Tibial nerve (tissue), 4 donors: ENCODE results near the gene ARL5A. TPM values are rescaled to one million over a fixed set of nuclear protein-coding genes. Genes with fewer than 3 reads are reported as not detected.

Source experiments
- DNase-seq, 2 donors: peaks; one replicate each; pipeline ENCODE4 v3.0.0-alpha.2; 2019; ENCODE audit warnings: low spot score in 2 of 2
- H3K27ac ChIP-seq, 4 donors: fragments of 200-600 bp; sonication (generic) in 3 of 4; one replicate each; pipeline ENCODE4 v1.5.1; 2017 to 2019; ENCODE audit warnings: mild to moderate bottlenecking in 1 of 4
- H3K27me3 ChIP-seq, 2 donors: fragments of 200-600 bp; sonication (generic) in 1 of 2; one replicate each; pipeline versions ENCODE4 v1.5.1 to v1.6.0; 2017 to 2019
- H3K36me3 ChIP-seq, 3 donors: fragments of 200-600 bp; sonication (generic); one replicate each; pipeline ENCODE4 v1.5.1; 2018 to 2019
- H3K4me1 ChIP-seq, 4 donors: fragments of 200-600 bp; sonication (generic) in 3 of 4; one replicate each; pipeline ENCODE4 v1.5.1; 2017 to 2019
- H3K4me3 ChIP-seq, 4 donors: fragments of 200-600 bp; sonication (generic) in 3 of 4; one replicate each; pipeline ENCODE4 v1.5.1; 2017 to 2019; ENCODE audit warnings: mild to moderate bottlenecking in 1 of 4, moderate library complexity in 1 of 4
- H3K9me3 ChIP-seq, 4 donors: fragments of 200-600 bp; sonication (generic) in 3 of 4; one replicate each; pipeline ENCODE4 v1.5.1; 2017 to 2019
- CTCF ChIP-seq, 5 experiments: fragments of 200-600 bp in 3 of 5; fragments of 450-650 bp in 2 of 5; sonication (generic) in 3 of 5; IDR thresholded peaks; one replicate each; pipeline ENCODE4 v1.5.1; 2016 to 2019; ENCODE audit warnings: antibody characterized with exemption in 5 of 5, mild to moderate bottlenecking in 3 of 5, moderate library complexity in 2 of 5
- EP300 ChIP-seq, 2 donors: sonication (generic); formaldehyde crosslinking; IDR thresholded peaks; one replicate each; pipeline ENCODE4 v1.6.1; 2017; ENCODE audit warnings: antibody characterized with exemption in 2 of 2, mild to moderate bottlenecking in 1 of 2
- POLR2A ChIP-seq, 2 donors: fragments of 450-650 bp; IDR thresholded peaks; one replicate each; pipeline ENCODE4 v1.6.1; 2017; ENCODE audit warnings: antibody characterized with exemption in 2 of 2, mild to moderate bottlenecking in 2 of 2, moderate library complexity in 2 of 2
- WGBS, 2 donors: methylation state at CpG; one replicate each; pipeline ENCODE4 v1.1.5; 2018; 5-methylcytosine and 5-hydroxymethylcytosine counted together
- total RNA-seq, 4 donors: library from RNA; depleted of rRNA; stranded (reverse); fragments of >200 nt; gene quantifications; one replicate each; pipeline ENCODE4 v1.1.0, GENCODE V29; 2016

Gene ARL5A
- total RNA-seq, 4 donors from 2014 or later = 21.6 to 40.2 (median 29.9) TPM

GRCh38 chr2:151762694-151763093, 65.5 kb downstream of the ARL5A start:
- Histone ChIP-seq H3K27me3 (no peaks in the 10 kb centered on the region), H3K4me1 (peaks cover 0 to 12% (median 4%) of the 10 kb centered on the region in 4 donors), H3K36me3 (peaks cover 0 to 3% (median 0%) of the 10 kb centered on the region in 3 donors), H3K9me3 (no peaks in the 10 kb centered on the region), H3K27ac (no peak overlapping the region), H3K4me3 (no peak overlapping the region)
- DNase-seq = no peak
- TF ChIP-seq EP300 (IDR thresholded peaks at IDR 0.05) (no peak), CTCF (IDR thresholded peaks at IDR 0.05) (no peak), POLR2A (IDR thresholded peaks at IDR 0.05) (no peak)
- 50 to 57% methylated on average over 3 of the region's 3 CpGs for WGBS, 2 donors

- TF ChIP-seq POLR2A (IDR thresholded peaks at IDR 0.05) (no peak), CTCF (IDR thresholded peaks at IDR 0.05) (no peak), EP300 (IDR thresholded peaks at IDR 0.05) (no peak)
- H3K27me3 ChIP-seq = no peaks in the 10 kb centered on the region
Observed at GRCh38 chr2:151761687-151762086, 66.5 kb downstream of the ARL5A start.

GRCh38 chr2:151761193-151761592, 67.0 kb downstream of the ARL5A start:
- H3K36me3 ChIP-seq = peaks cover 0 to 3% (median 0%) of the 10 kb centered on the region in 3 donors
- no peak for TF ChIP-seq CTCF (IDR thresholded peaks at IDR 0.05)
- no peak for TF ChIP-seq EP300 (IDR thresholded peaks at IDR 0.05)
- no peak for TF ChIP-seq POLR2A (IDR thresholded peaks at IDR 0.05)
- peaks cover 0 to 6% (median 1%) of the 10 kb centered on the region in 4 donors for H3K4me1 ChIP-seq
- WGBS, 2 donors = 74 to 80% methylated on average over 3 of the region's 3 CpGs
- no peaks in the 10 kb centered on the region for H3K27me3 ChIP-seq
- no peak overlapping the region for H3K4me3 ChIP-seq
- H3K9me3 ChIP-seq = no peaks in the 10 kb centered on the region
- DNase-seq = no peak
- H3K27ac ChIP-seq = no peak overlapping the region

More at GRCh38 chr2:151761687-151762086, 66.5 kb downstream of the ARL5A start:
- no peak overlapping the region for H3K27ac ChIP-seq
- no peaks in the 10 kb centered on the region for H3K9me3 ChIP-seq
- H3K36me3 ChIP-seq = peaks cover 0 to 3% (median 0%) of the 10 kb centered on the region in 3 donors
- H3K4me3 ChIP-seq = no peak overlapping the region
- H3K4me1 ChIP-seq = peaks cover 0 to 9% (median 3%) of the 10 kb centered on the region in 4 donors
- no peak for DNase-seq

DNA sequence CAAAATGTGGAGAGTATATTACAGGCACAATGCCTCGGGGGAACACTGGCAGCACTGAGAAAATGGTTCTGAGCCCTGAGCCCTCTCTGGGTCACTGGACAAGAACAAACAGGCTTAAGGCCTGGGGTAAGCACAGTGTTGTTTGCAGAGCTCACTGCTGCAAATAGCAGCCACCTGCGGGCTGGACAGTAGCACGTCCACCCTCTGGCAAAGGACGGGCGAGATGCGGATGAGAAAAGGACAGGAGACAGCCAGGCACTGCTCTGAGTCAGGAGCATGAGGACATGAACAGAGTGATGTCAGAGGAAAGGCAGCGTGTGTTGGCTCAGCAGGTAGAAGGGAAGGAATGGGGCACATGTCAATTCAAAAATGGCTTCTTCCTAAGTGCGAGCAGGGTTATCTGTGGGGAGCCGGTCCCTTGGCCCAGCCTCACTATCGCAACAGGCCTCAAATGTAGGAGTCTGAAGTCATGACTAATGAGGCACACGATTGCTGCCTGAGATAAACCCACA, 68.0 kb downstream of the ARL5A start:
- Histone ChIP-seq H3K4me3 (no peak overlapping the region), H3K27me3 (no peaks in the 10 kb centered on the region), H3K36me3 (peaks cover 0 to 3% (median 0%) of the 10 kb centered on the region in 3 donors), H3K9me3 (no peaks in the 10 kb centered on the region), H3K4me1 (no peaks in the 10 kb centered on the region), H3K27ac (no peak overlapping the region)
- no peak for DNase-seq
- 85 to 86% methylated on average over 11 of the region's 11 CpGs for WGBS, 2 donors
- no peak for TF ChIP-seq EP300 (IDR thresholded peaks at IDR 0.05)
- no peak for TF ChIP-seq POLR2A (IDR thresholded peaks at IDR 0.05)
- TF ChIP-seq CTCF (IDR thresholded peaks at IDR 0.05) = no peak

DNA sequence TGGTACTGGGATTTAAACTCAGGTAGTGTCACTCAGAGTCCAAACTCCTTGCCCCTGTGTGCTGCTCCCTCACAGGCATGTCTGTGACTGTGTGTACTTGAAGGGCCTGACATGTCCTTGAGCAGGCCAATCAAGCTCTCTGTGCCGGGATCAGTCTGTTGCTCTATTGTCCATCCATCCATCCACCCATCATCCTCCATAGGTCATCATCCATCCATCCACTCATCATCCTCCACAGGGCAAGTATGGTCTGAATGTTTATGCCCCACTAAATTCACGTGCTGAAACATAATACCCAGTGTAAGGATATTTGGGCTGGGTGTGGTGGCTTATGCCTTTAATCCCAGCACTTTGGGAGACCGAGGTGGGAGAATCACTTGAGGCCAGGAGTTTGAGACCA, 69.5 kb downstream of the ARL5A start:
- H3K4me3 ChIP-seq = no peak overlapping the region
- 87 to 93% methylated on average over 3 of the region's 3 CpGs for WGBS, 2 donors
- H3K9me3 ChIP-seq = no peaks in the 10 kb centered on the region
- no peak overlapping the region for H3K27ac ChIP-seq
- no peaks in the 10 kb centered on the region for H3K27me3 ChIP-seq
- H3K36me3 ChIP-seq = peaks cover 0 to 3% (median 0%) of the 10 kb centered on the region in 3 donors
- TF ChIP-seq CTCF (IDR thresholded peaks at IDR 0.05) = no peak
- TF ChIP-seq EP300 (IDR thresholded peaks at IDR 0.05) = no peak
- no peak for DNase-seq
- H3K4me1 ChIP-seq = no peaks in the 10 kb centered on the region
